GM18508 (cell line): ENCODE results near the gene EGFR.

Experiments
- ATAC-seq: cut with Tn5 transposase; IDR thresholded peaks from one replicate; pipeline ENCODE4 v1.9.1; 2021; ENCODE audit warnings: moderate number of reproducible peaks; ENCODE audit not compliant: insufficient read depth, unreplicated experiment

Gene EGFR

DNA sequence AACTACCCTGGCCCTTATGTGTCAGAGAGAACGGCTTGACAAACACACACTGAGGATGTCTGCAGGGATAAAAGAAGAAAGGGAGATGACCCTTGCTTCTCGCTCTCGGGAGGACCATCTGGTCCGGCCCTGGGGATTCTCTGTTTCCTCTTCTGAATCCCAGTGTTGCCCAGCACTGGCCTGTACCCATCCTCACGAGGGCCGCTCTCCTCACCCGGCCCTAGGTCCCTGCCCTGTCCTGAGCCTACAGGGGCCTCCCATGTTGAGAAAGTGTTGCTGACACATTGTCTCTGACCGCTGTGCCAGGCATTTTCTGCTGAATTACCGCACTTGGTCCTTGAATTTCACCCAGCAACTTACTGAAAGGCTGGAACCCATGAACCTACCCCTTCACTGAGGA, 174.4 kb downstream of the EGFR start:
- ATAC-seq = no peak

DNA sequence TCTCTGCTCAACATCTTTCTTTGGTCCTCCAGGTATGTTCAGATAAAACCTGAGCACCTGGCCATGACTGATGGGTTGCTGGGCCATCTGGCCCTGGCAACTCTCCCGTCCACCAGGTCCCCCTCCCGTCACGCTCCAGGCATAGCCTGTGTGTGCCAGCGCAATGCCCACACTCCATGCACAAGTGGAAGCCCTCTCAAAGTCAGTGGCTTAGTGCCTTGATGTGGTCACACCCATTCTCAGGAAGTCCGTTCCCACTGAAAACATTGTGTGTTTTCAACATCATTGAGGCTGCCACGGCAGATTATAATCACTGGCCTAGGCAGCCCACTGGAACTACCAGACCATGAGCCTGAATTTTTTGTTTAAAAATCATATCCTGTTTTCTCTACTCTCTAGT, 175.7 kb downstream of the EGFR start:
- ATAC-seq = no peak

DNA sequence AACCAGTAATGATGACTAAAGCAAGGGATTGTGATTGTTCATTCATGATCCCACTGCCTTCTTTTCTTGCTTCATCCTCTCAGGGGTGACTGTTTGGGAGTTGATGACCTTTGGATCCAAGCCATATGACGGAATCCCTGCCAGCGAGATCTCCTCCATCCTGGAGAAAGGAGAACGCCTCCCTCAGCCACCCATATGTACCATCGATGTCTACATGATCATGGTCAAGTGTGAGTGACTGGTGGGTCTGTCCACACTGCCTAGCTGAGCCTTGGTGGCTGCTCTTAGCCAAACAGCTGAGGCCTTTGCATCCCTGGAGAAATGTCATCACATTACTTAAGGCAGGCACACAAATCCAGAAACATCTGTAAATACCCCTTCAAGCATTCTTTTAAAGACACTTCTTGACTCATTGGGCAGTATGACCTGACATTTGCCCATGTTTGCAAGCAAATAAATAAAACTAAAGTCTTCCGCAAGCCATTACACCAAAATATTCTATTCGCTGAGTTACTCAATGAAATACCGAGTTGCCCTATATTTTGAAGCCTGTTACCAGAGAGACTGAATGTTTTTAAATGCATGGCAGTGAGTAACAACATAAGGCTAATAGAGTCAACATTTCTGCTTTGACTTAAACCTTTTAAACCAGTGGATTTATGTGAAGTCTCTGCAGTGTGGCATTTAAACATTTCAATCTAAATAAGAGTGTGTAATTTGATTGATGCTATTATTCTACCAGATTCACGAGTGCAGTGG, 180.0 kb downstream of the EGFR start:
- ATAC-seq = no peak

DNA sequence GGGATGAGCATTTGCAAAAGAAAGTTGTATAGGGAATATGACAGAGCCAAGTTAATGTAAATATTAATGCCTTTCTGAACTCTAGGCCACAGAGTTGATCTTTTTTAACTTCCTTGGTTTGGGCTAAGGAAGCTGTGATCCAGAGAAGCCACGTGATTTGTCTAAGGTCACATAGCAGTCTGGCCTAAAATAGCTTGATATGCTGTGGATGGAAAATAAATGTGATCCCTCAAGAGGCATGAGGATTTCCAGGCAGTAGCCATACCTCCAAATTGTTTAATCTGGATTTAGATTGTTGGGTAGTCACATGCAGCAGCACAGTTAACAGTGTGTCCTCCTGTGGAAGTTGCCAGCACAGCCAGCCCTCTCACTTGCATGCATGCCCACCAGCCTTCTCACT, 180.6 kb downstream of the EGFR start:
- no peak for ATAC-seq

DNA sequence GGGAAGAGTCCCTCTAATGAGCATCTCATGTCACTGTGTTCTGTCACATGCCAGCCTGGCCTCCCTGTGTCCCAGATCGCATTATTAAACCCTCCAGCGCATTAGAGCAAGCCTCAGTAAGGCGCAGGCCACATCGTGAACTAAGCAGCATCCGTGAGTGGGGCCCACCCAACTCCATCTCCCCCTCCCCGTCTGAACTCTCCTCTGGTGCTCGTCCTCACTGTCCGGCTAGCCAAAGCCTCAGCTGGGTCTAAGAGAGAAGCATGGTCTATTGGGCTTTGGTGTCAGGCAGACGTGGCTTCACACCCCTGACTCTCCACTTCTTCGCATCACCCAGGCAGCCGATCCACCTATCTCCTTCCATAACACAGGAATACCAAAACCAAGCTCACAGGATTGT, 181.6 kb downstream of the EGFR start:
- no peak for ATAC-seq

DNA sequence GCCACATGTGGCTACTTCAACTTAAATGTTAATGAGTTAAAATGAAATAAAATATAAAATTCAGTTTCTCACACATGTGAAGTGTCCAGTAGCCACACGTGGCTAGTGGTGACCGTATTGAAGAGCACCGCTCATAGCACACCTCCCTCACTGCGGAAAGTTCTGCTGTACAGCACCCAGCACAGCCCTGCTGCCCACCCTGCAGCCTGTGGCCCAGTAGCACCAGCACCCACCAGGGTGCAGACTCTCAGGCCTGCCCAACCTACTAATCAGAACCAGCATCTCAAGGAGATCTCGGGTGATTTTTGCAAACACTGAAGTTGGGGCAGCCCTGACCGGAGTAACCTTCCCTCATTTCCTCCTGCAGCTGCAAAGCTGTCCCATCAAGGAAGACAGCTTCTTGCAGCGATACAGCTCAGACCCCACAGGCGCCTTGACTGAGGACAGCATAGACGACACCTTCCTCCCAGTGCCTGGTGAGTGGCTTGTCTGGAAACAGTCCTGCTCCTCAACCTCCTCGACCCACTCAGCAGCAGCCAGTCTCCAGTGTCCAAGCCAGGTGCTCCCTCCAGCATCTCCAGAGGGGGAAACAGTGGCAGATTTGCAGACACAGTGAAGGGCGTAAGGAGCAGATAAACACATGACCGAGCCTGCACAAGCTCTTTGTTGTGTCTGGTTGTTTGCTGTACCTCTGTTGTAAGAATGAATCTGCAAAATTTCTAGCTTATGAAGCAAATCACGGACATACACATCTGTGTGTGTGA, 183.5 kb downstream of the EGFR start:
- no peak for ATAC-seq

DNA sequence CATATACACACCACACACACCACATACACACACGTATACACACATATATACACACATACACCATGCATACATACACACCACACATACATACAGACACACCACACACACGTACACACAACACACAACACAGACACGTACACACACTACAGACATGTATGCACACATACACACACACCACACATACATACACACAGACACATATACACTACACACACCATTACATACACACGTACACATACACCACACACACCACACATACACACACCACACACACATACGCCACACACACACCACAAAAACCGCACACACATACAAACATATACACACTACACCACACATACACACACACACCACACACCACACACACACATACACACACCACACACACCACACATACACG, 184.5 kb downstream of the EGFR start:
- no peak for ATAC-seq

DNA sequence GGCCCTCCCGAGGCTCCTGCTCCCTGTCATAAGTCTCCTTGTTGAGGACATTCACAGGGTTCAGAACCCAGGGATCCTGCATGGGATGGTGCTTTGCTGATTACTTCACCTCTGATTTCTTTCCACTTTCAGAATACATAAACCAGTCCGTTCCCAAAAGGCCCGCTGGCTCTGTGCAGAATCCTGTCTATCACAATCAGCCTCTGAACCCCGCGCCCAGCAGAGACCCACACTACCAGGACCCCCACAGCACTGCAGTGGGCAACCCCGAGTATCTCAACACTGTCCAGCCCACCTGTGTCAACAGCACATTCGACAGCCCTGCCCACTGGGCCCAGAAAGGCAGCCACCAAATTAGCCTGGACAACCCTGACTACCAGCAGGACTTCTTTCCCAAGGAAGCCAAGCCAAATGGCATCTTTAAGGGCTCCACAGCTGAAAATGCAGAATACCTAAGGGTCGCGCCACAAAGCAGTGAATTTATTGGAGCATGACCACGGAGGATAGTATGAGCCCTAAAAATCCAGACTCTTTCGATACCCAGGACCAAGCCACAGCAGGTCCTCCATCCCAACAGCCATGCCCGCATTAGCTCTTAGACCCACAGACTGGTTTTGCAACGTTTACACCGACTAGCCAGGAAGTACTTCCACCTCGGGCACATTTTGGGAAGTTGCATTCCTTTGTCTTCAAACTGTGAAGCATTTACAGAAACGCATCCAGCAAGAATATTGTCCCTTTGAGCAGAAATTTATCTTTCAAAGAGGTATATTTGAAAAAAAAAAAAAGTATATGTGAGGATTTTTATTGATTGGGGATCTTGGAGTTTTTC, 186.5 kb downstream of the EGFR start:
- ATAC-seq = no peak

DNA sequence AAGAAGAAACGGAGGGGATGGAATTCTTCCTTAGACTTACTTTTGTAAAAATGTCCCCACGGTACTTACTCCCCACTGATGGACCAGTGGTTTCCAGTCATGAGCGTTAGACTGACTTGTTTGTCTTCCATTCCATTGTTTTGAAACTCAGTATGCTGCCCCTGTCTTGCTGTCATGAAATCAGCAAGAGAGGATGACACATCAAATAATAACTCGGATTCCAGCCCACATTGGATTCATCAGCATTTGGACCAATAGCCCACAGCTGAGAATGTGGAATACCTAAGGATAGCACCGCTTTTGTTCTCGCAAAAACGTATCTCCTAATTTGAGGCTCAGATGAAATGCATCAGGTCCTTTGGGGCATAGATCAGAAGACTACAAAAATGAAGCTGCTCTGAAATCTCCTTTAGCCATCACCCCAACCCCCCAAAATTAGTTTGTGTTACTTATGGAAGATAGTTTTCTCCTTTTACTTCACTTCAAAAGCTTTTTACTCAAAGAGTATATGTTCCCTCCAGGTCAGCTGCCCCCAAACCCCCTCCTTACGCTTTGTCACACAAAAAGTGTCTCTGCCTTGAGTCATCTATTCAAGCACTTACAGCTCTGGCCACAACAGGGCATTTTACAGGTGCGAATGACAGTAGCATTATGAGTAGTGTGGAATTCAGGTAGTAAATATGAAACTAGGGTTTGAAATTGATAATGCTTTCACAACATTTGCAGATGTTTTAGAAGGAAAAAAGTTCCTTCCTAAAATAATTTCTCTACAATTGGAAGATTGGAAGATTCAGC, 187.6 kb downstream of the EGFR start:
- no peak for ATAC-seq

DNA sequence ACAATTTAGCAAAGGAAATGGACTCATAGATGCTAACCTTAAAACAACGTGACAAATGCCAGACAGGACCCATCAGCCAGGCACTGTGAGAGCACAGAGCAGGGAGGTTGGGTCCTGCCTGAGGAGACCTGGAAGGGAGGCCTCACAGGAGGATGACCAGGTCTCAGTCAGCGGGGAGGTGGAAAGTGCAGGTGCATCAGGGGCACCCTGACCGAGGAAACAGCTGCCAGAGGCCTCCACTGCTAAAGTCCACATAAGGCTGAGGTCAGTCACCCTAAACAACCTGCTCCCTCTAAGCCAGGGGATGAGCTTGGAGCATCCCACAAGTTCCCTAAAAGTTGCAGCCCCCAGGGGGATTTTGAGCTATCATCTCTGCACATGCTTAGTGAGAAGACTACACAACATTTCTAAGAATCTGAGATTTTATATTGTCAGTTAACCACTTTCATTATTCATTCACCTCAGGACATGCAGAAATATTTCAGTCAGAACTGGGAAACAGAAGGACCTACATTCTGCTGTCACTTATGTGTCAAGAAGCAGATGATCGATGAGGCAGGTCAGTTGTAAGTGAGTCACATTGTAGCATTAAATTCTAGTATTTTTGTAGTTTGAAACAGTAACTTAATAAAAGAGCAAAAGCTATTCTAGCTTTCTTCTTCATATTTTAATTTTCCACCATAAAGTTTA, 188.8 kb downstream of the EGFR start:
- no peak for ATAC-seq

DNA sequence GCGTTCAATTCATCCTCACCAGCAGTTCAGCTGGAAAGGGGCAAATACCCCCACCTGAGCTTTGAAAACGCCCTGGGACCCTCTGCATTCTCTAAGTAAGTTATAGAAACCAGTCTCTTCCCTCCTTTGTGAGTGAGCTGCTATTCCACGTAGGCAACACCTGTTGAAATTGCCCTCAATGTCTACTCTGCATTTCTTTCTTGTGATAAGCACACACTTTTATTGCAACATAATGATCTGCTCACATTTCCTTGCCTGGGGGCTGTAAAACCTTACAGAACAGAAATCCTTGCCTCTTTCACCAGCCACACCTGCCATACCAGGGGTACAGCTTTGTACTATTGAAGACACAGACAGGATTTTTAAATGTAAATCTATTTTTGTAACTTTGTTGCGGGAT, 190.5 kb downstream of the EGFR start:
- ATAC-seq = no peak

DNA sequence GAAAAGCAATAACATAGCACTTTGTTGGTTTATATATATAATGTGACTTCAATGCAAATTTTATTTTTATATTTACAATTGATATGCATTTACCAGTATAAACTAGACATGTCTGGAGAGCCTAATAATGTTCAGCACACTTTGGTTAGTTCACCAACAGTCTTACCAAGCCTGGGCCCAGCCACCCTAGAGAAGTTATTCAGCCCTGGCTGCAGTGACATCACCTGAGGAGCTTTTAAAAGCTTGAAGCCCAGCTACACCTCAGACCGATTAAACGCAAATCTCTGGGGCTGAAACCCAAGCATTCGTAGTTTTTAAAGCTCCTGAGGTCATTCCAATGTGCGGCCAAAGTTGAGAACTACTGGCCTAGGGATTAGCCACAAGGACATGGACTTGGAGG, 191.4 kb downstream of the EGFR start:
- ATAC-seq = no peak

DNA sequence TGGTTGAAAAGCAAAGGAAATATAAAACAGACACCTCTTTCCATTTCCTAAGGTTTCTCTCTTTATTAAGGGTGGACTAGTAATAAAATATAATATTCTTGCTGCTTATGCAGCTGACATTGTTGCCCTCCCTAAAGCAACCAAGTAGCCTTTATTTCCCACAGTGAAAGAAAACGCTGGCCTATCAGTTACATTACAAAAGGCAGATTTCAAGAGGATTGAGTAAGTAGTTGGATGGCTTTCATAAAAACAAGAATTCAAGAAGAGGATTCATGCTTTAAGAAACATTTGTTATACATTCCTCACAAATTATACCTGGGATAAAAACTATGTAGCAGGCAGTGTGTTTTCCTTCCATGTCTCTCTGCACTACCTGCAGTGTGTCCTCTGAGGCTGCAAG, 191.9 kb downstream of the EGFR start:
- no peak for ATAC-seq

DNA sequence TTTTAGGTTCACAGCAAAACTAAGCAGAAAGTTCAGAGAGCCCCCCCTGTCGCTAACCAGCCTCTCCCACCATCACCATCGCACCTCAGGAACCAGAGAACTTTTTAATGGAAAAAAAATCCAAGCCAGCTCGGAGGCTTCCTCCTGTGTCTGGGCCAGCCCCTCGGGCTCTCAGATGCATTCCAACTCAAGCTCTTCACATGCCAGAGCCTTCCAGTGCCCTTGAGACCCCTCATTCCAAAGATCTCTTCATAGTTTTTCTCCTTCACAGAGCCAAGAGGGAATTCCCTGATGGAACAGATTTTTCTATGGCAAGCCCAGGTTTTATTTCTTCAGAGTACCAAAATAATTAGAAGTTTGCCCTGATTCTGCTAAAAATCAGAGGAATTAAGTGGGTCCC, 192.9 kb downstream of the EGFR start:
- ATAC-seq = no peak

DNA sequence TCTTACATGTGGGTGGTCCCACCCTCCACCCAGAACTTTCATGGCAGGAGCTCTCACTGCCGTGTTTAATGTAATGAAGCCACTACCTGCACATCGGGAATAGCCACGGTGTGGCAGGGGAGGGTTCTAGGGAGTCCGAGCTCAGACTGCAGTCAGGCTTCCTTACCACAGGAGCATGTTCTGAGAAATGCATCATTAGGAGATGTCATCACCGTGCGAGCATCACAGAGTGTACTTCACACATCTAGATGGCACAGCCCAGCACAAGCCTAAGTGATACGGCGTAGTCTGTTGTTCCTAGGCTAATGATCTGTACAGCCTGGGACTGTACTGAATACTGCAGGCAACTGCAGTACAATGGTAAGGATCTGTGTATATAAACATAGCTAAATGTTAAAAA, 193.4 kb downstream of the EGFR start:
- no peak for ATAC-seq

DNA sequence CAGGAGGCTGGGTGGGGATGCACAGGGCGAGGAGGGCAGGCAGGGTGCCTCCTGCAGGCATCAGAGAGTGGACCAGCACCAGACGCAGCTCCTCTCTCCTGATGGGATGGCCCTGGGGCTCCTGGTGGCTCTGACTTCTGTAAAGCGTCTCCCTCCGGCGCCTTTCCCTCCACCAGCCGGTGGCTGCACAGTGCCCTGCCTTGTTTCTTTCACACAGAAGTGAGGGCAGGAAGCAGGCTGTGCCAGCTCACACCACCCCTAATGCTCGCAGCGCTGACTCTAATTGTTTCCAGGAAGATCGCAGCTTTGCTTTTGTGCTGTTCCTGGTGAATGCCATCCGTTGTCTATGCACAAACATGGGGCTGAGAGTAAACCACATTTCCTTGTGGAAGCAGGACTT, 194.0 kb downstream of the EGFR start:
- ATAC-seq = no peak

DNA sequence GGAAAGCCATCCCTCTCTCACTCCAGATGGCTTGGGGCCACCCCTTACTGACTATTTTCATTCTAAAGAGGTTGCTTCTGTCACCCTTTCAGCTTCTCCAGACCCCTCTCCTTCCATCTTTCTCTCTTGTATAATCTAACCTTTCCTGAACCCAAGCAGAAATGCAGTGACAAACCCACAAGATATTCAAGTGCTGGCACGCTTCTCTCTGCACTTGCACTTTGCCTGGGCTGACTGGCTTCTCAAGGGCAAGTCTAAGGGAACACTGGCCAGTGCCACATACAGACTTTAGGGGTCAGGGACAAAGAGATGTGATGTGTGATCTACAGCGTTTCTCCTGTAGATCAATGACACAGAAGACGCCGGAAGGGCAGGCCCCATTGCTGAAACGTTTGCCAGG, 195.9 kb downstream of the EGFR start:
- ATAC-seq = no peak

DNA sequence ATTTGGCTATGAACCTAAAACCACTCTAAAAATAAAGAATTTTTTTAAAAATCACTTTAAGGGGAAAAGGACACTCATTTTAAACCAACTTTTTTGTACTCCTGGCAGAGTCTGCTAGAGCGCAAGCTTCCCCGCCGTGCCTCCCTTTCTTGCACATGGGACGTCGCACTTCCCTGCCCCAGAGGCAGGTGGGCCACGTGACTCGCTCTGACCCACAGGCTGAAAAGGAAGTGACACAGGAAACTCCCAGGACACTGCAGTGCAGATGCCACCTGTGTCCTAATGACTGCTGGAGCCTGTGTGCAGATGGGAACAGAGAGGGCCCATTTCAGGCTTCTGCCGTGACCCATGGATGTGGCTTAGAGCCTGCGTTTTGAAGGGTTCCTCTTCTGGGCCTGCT, 204.2 kb downstream of the EGFR start:
- ATAC-seq = no peak

DNA sequence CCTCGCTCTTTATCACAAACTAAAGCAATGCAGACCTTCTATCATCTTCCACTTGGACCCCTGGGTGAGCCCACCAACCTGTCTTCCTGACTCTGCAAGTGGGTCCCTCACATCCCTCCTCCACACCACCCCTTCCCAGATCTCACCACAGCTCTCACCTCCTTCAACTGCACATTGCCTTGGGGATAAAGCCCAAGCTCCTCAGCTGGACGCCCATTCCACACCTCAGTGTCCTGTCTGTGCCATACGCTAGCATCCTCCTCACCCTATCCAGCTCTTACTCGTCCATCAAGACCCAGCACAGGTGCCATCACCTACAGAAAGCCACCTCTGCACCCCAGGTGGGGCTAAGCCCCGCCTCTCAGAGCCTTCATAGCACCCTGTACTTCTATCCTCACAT, 205.3 kb downstream of the EGFR start:
- no peak for ATAC-seq

DNA sequence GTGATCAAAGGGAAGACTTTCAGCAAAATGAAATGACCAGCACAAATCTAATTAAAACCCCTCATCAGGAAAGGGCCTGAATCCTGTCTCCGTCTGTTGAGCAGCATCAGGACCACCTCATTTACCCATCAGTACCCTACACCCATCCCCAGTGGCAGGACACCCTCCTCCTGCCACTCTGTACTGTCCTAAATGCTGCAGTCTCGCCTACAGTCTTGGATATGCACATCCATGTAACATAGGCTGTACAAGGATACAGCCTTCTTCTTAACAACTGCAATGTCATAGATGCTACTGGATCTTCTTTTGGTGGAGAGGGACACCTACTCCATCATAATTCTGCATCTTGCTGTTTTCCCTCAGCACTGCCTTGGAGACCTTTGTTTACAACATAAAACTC, 206.0 kb downstream of the EGFR start:
- no peak for ATAC-seq
